Epithelial cell of esophagus (primary cell): ENCODE measurements around the gene GALNT15.

ENCODE experiments used
- DNase-seq: peaks from one replicate; pipeline ENCODE4 v3.0.0; 2010; ENCODE audit warnings: low read depth
- H3K4me3 ChIP-seq: 2 replicates; pipeline ENCODE4 v1.5.1; 2011; ENCODE audit warnings: mild to moderate bottlenecking, low read length, control low read depth
- CTCF ChIP-seq: IDR thresholded peaks from 2 replicates; pipeline ENCODE4 v1.5.1; 2011; ENCODE audit warnings: low read depth, mild to moderate bottlenecking, low read length, control low read depth, inconsistent platforms; ENCODE audit not compliant: insufficient read depth; ENCODE audit errors: missing control alignments

GALNT15 gene

GRCh38 chr3:16257309-16257708 is 82.8 kb downstream of the GALNT15 start:
- TF ChIP-seq CTCF: no peak
- H3K4me3 ChIP-seq: no peak overlapping the region
- no peak for DNase-seq

- no peak overlapping the region for H3K4me3 ChIP-seq
- no peak for DNase-seq
- no peak for TF ChIP-seq CTCF
Observed at GRCh38 chr3:16258177-16258576, 83.7 kb downstream of the GALNT15 start.

- DNase-seq: no peak
- TF ChIP-seq CTCF: no peak
- H3K4me3 ChIP-seq: no peak overlapping the region
Observed at GRCh38 chr3:16258866-16259265, 84.4 kb downstream of the GALNT15 start.

GRCh38 chr3:16260046-16260445 is 85.6 kb downstream of the GALNT15 start:
- TF ChIP-seq CTCF: no peak
- no peak overlapping the region for H3K4me3 ChIP-seq
- no peak for DNase-seq

- no peak for DNase-seq
- no peak for TF ChIP-seq CTCF
- H3K4me3 ChIP-seq: no peak overlapping the region
Observed at GRCh38 chr3:16262174-16262573, 87.7 kb downstream of the GALNT15 start.

GRCh38 chr3:16264174-16264707 is 89.8 kb downstream of the GALNT15 start:
- H3K4me3 ChIP-seq: peak overlapping the region; percentile 93
- DNase-seq: peak; percentile 6
- TF ChIP-seq CTCF: no peak

GRCh38 chr3:16264708-16265454 is 90.4 kb downstream of the GALNT15 start, which contains the start of the genes DPH3 and OXNAD1:
DPH3 (minus strand) TSS chr3:16264943; CDS start chr3:16264876, 67 bp downstream.
OXNAD1 (plus strand) TSS chr3:16265212; CDS start chr3:16270953, 5,741 bp downstream.
- TF ChIP-seq CTCF: peak; percentile 16
- DNase-seq: peak; percentile 100
- peak within 1 kb of the TSS; percentile 93 for H3K4me3 ChIP-seq
